Measurements from ENCODE around the gene AHCYL1. TPM values are rescaled to one million over a fixed set of nuclear protein-coding genes. Genes with fewer than 3 reads are reported as not detected.

The AHCYL1 gene
- total and polyA plus RNA-seq, 8 donors, result 29.8 to 85.5 (median 50.1) TPM

- 71 to 72% methylated on average over 9 of the region's 9 CpGs for WGBS, 2 donors
- intact Hi-C loops (cut with DNase I), result loop anchor here in 1 of 3 donors (5.0 kb wide), 1 partner anchor 202 kb away; no protein-coding TSS in a partner anchor
Measured at GRCh38 chr1:109978761-109979488, 5.6 kb upstream of the AHCYL1 start.

GRCh38 chr1:109979489-109980091 lies 5.0 kb upstream of the AHCYL1 start:
- FAIRE-seq (no peak), ATAC-seq (no peak), DNase-seq (no peak)
- Histone ChIP-seq H3K9me3 (no peaks in the 10 kb centered on the region), H3K4me3 (no peak overlapping the region), H3K4me1 (no peaks in the 10 kb centered on the region), H3K36me3 (no peaks in the 10 kb centered on the region), H3K27me3 (no peaks in the 10 kb centered on the region), H3K27ac (no peak overlapping the region)
- TF ChIP-seq CTCF (IDR thresholded peaks at IDR 0.05), result no peak
- WGBS, 2 donors, result 45 to 51% methylated on average over 5 of the region's 5 CpGs
- intact Hi-C loops (cut with DNase I), result loop anchor here (2.0 to 10.0 kb wide), 5 partner anchors 202 to 435 kb away; partner anchors contain the start of gene GNAI3 (in 1 of the 3)

More at GRCh38 chr1:109978761-109979488, 5.6 kb upstream of the AHCYL1 start:
- no peak overlapping the region for H3K4me3 ChIP-seq
- no peaks in the 10 kb centered on the region for H3K4me1 ChIP-seq
- TF ChIP-seq CTCF (IDR thresholded peaks at IDR 0.05), result no peak
- ATAC-seq (no peak), DNase-seq (no peak), FAIRE-seq (no peak)
- no peaks in the 10 kb centered on the region for H3K9me3 ChIP-seq
- no peak overlapping the region for H3K27ac ChIP-seq
- no peaks in the 10 kb centered on the region for H3K27me3 ChIP-seq
- no peaks in the 10 kb centered on the region for H3K36me3 ChIP-seq

GRCh38 chr1:109980324-109981003 lies 4.1 kb upstream of the AHCYL1 start:
- no peaks in the 10 kb centered on the region for H3K4me1 ChIP-seq
- intact Hi-C loops (cut with DNase I), result loop anchor here in 2 of 3 donors (2.0 to 10.0 kb wide), 4 partner anchors 204 to 436 kb away; partner anchors contain the start of gene GNAI3 (in 1 of the 2)
- TF ChIP-seq CTCF (IDR thresholded peaks at IDR 0.05), result peak in 3 of 4 donors; percentile 30 to 52 (median 49)
- no peak overlapping the region for H3K4me3 ChIP-seq
- H3K27me3 ChIP-seq, result no peaks in the 10 kb centered on the region
- ATAC-seq (peak in 2 of 4 donors; percentile 14 to 31), DNase-seq (peak; percentile 38 to 75 (median 56)), FAIRE-seq (no peak)
- no peaks in the 10 kb centered on the region for H3K9me3 ChIP-seq
- no peak overlapping the region for H3K27ac ChIP-seq
- no peaks in the 10 kb centered on the region for H3K36me3 ChIP-seq
- WGBS, 2 donors, result 31 to 32% methylated on average over 6 of the region's 6 CpGs

GRCh38 chr1:109981004-109981335 lies 3.6 kb upstream of the AHCYL1 start:
- WGBS, 2 donors, result 68% methylated on average over 4 of the region's 4 CpGs
- Histone ChIP-seq H3K36me3 (no peaks in the 10 kb centered on the region), H3K4me3 (no peak overlapping the region), H3K27me3 (no peaks in the 10 kb centered on the region), H3K4me1 (peaks cover 0 to 5% (median under 1%) of the 10 kb centered on the region in 3 donors), H3K27ac (no peak overlapping the region), H3K9me3 (no peaks in the 10 kb centered on the region)
- FAIRE-seq (no peak), DNase-seq (no peak), ATAC-seq (no peak)
- TF ChIP-seq CTCF (IDR thresholded peaks at IDR 0.05), result no peak
- intact Hi-C loops (cut with DNase I), result loop anchor here in 2 of 3 donors (2.0 to 10.0 kb wide), 4 partner anchors 204 to 436 kb away; partner anchors contain the start of gene GNAI3 (in 1 of the 2)
